Peyer's patch (tissue), 4 donors: Measurements from ENCODE around the gene DCC.

Experiments
- CTCF ChIP-seq, 6 experiments: fragments of 450-650 bp in 4 of 6; fragments of 200-600 bp in 2 of 6; sonication (generic) in 1 of 6; IDR thresholded peaks; one replicate each; pipeline ENCODE4 v1.5.1; 2017 to 2019; ENCODE audit warnings: antibody characterized with exemption in 6 of 6, mild to moderate bottlenecking in 3 of 6, moderate library complexity in 1 of 6
- POLR2A ChIP-seq, 2 donors: fragments of 450-650 bp; IDR thresholded peaks; one replicate each; pipeline ENCODE4 v1.5.1; 2017; ENCODE audit warnings: antibody characterized with exemption in 2 of 2, mild to moderate bottlenecking in 2 of 2, moderate library complexity in 2 of 2

DNA sequence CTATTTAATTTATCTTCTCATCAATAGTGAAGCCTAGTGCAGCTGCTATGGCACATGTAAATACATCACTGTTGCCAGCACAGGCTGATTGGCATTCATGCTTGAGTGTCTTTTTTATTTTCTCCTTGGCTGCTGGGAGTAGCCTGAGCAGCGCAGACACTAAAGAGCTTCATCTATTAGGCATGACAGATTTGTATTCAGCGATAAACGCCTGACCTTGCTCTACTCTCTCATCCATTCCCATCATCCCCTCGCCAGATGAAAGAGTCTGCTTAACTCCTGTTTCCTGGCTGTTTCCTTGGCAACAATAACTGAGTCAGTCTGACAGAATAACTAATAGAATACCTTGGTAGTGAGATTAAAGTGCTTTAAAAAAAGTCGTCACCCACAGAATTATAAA, 753.6 kb downstream of the DCC start:
- TF ChIP-seq CTCF (IDR thresholded peaks at IDR 0.05) (no peak), POLR2A (IDR thresholded peaks at IDR 0.05) (no peak)
